Left colon (tissue), 2 donors: ENCODE results near the gene MAP3K10. TPM values are rescaled to one million over a fixed set of nuclear protein-coding genes. Genes with fewer than 3 reads are reported as not detected.
"Not testable (repeated sequence)": the region's sequence is repeated elsewhere in the genome, so short reads cannot be mapped to it uniquely, and the experiment has no call there.

Source experiments
- ATAC-seq: fragments of 200-7000 bp; cut with Tn5 transposase; one replicate; pipeline ENCODE4 v1.9.1; 2020; ENCODE audit warnings: mild to moderate bottlenecking, moderate library complexity
- DNase-seq, 2 donors: peaks; one replicate each; pipeline ENCODE4 v3.0.0-alpha.2; 2020
- intact Hi-C, 2 donors: fragments of 100-400 bp; cut with DNase I in 1 of 2; cut with micrococcal nuclease in 1 of 2; formaldehyde crosslinking; loops; one replicate each; pipeline versions ENCODE4 v1.11.2 to v1.14.0; 2022; cut with DNase I, micrococcal nuclease
- total RNA-seq, 2 donors: library from RNA; stranded (reverse); fragmentation: NEBNext Ultra II Directional; extraction: Animal tissue kit (Norgen Biotek cat#: 25700); gene quantifications; one replicate each; pipeline ENCODE4 v1.2.1, GENCODE V29; 2021
- donor health status: DM: no; HTN: no; CAD: no.
- donor health status: DM: yes; HTN: yes; CAD: no.

Gene MAP3K10
- total RNA-seq, 2 donors from 2014 or later = 10.7 to 11.7 TPM

DNA sequence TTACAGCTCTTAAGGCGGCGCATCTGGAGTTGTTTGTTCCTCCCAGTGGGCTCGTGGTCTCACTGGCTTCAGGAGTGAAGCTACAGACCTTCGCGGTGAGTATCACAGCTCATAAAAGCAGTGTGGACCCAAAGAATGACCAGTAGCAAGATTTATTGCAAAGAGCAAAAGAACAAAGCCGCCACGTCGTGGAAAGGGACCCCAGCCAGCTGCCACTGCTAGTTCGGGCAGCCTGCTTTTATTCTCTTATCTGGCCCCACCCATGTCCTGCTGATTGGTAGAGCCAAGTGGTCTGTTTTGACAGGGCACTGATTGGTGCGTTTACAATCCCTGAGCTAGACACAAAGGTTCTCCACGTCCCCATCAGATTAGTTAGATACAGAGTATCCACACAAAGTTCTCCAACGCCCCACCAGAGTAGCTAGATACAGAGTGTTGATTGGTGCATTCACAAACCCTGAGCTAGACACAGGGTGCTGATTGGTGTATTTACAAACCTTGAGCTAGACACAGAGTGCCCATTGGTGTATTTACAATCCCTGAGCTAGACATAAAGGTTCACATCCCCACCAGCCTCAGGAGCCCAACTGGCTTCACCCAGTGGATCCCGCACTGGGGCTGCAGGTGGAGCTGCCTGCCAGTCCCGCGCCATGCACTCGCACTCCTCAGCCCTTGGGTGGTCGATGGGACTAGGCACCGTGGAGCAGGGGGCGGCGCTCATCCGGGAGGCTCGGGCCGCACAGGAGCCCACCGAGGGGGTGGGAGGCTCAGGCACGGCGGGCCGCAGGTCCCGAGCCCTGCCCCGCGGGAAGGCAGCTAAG is 21.5 kb upstream of the MAP3K10 start:
- DNase-seq, ATAC-seq, intact Hi-C loops: not testable (repeated sequence)

DNA sequence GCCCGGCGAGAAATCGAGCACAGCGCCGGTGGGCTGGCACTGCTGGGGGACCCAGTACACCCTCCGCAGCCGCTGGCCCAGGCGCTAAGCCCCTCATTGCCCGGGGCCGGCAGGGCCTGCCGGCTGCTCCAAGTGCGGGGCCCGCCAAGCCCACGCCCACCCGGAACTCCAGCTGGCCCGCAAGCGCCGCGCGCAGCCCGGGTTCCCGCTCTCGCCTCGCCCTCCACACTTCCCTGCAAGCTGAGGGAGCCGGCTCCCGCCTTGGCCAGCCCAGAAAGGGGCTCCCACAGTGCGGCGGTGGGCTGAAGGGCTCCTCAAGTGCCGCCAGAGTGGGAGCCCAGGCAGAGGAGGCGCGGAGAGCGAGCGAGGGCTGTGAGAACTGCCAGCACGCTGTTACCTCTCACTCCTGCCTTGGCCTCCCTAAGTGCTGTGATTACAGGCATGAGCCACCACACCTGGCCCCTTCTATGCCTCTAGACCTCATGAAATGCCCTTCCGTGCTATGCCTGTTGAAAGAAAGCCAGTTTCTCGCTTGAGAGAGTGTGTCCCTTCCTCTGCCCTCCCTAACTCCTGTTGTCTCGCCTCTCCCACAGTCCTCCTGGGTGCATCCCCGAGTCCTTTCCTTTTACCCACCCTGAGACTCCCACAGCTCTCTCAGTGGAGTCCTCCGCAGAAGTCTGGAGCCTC is 20.8 kb upstream of the MAP3K10 start:
- intact Hi-C loops, DNase-seq, ATAC-seq: not testable (repeated sequence)

DNA sequence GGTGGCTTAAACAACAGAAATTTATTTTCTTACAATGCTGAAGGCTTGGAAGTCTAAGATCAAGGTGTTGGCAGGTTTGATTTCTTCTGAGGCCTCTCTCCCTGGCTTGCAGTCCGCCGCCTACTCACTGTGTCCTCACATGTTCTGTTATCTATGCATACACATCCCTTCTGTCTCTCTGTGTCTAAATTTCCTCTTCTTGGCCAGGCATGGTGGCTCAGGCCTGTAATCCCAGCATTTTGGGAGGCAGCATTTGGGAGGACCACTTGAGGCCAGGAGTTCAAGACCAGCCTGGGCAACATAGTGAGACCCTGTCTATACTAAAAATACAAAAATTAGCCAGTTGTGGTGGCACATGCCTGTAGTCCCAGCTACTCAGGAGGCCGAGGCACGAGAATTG is 19.9 kb upstream of the MAP3K10 start:
- DNase-seq, intact Hi-C loops, ATAC-seq: not testable (repeated sequence)

DNA sequence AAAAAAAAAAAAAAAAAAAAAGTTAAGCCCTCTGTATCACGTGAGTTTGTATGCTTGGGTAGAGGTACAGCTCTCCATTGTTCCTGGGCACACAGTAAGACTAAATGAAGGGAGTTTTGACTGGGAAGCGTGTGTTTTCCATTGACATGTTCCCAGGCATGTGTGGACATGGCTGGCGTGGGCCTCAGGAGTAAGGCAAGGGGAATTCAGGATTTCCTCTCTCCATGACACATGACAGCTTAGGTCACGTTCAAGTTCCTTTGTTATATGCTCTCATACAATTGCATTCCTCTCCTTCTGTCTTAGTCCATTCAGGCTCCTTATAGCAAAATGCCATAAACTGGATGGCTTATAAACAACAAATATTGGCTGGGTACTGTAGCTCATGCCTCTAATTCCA is 17.1 kb upstream of the MAP3K10 start:
- ATAC-seq (no peak), DNase-seq (no peak)
- intact Hi-C loops = no loop called here

DNA sequence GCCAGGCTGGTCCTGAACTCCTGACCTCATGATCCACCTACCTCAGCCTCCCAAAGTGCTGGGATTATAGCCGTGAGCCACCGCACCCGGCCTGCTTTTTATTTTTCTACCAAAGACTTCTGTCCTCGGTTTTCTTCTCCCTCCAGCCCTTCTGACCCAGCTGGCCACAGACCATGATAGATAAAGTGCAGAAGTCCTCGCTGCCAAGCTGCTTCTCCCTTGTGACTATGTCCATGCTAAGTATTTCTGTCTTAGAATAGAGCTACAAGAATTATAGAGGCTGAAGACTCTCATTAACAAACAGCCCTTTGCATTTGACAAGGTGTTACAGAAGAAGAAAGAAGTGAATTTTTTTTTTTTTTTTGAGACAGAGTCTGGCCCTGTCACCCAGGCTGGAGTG is 15.4 kb upstream of the MAP3K10 start:
- intact Hi-C loops = no loop called here
- DNase-seq (no peak), ATAC-seq (no peak)

DNA sequence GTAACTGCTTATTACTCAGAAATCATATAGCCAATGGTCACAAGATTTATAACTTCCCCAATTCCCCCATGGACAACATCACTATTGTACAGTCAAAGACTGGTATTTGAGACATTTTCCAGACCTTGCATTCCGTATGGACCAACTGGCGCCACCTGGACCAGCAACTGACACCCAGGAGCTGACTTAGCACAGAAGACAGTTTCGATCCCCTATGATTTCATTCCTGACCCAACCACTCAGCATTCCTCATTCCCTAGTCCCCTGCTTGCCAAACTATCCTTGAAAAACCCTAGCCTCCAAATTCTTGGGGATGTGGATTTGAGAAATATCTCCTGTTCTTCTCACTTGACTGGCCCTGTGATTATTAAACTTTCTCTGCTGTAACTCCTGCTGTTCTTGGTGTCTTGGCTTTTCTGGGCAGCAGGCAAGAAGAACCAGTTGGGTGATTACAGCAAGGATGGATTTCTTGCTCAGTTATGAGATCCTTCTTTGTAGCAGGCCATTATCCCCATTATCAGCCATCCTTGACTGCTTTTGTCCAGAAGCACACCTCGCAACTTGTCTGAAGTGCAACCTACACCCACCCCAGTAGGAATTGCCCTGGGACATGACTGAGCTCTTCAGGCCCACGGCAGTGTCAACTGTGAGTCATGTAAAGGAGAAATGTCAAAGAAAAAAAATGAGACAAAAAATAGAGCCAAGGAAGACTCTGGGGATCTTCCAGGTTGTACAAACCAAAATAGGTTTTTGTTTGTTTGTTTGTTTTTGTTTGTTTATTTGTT is 13.7 kb upstream of the MAP3K10 start:
- ATAC-seq = no peak
- DNase-seq = no peak
- intact Hi-C loops = no loop called here

DNA sequence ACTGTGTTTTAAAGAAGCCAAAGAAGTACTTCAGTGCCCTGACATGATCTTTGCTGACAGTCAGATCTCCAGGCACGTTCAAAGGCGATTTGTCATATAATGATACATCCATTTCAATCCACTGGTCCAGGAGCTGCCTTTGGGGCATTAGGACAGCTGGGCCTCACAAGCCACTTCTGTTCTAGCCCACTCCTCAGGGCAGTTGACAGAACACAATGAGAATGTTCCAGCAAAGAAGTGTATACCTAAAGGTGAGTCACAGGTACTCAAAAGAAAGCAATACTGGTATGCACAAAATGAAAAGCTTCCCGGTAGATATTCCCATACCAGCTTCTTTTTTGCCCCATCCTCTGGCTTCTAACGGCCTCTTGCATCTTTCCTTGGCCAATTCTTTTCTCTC is 12.5 kb upstream of the MAP3K10 start:
- ATAC-seq (no peak), DNase-seq (no peak)
- intact Hi-C loops = no loop called here

DNA sequence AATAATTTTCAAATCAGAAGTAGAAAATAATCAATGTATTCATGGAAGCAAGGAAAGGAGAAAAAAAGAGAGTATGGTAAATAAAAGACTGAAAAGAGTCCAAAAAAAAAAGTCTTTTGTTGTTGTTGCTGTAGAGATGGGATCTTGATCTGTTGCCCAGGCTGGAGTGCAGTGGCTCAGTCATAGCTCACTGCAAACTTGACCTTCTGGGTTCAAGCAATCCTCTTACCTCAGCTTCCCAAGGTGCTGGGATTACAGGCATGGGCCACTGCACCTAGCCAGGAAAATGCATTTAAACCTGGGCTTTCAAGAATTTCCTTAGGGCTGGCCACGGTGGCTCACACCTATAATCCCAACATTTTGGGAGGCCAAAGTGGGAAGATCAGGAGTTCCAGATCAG is 7.0 kb upstream of the MAP3K10 start:
- ATAC-seq (no peak), DNase-seq (no peak)
- intact Hi-C loops = no loop called here

DNA sequence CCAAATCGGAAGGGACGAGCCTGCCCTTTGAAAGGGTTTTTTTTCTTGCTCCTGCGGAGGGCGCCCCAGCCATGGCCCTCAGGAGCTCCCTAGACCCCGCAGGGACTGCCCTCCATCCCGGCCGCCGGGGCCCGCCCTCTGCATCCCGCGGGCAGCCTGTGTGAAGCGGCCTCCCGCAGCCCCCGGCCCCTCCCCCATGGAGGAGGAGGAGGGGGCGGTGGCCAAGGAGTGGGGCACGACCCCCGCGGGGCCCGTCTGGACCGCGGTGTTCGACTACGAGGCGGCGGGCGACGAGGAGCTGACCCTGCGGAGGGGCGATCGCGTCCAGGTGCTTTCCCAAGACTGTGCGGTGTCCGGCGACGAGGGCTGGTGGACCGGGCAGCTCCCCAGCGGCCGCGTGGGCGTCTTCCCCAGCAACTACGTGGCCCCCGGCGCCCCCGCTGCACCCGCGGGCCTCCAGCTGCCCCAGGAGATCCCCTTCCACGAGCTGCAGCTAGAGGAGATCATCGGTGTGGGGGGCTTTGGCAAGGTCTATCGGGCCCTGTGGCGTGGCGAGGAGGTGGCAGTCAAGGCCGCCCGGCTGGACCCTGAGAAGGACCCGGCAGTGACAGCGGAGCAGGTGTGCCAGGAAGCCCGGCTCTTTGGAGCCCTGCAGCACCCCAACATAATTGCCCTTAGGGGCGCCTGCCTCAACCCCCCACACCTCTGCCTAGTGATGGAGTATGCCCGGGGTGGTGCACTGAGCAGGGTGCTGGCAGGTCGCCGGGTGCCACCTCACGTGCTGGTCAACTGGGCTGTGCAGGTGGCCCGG is 815 bp downstream of the MAP3K10 start:
- ATAC-seq = peak; percentile 15
- peak in 1 of 2 donors; percentile 47 for DNase-seq
- intact Hi-C loops = no loop called here

DNA sequence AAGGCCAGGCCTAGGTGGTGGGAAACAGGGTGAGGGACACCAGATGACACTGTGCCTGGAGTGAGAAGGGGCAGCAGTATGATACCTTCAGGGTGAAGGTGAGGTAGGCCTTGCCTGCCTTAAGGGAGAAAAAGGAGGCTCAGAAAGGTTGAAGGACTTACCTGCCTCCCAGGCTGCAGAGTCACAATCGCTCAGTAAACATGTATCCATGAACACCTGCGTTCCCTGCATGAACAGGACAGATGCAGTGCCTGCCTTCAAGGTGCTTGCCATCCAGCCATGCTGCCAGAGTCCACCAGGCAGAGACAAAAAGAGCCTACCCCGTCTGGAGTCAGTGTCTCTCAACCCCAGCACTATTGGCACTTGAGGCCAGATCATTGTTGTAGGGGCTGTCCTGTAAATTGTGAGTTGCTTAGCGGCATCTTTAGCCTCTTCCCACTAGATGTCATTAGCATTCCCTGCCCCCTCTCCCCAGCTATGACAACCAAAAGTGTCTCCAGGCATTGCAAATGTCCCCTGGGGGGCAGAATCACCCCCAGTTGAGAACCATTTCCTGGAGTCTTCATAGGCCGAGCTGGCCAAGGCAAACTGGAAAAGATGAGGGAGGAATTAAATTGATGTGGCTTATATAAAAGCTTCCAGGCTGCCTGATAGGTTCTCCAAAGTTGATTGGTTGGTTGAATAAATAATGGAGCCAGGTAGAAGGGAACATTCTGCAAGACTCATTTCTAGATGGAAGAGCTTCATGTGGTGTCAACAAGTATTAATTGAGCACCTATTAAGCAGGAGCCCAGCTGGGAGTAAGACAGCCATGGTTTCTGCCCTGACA is 1.7 kb downstream of the MAP3K10 start:
- DNase-seq (no peak), ATAC-seq (no peak)
- intact Hi-C loops = no loop called here

DNA sequence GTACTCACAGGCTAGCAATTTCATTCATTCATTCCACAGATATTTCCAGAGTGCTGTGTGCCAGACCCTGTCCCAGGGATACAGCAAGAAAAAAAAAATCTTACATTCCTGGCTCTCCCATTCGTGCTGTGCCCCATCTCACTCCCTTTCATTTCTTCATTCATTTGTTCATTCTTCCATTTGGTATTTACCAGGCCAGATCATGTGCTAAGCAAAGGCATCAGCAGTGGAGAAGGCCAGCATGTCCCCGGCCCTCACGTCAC is 2.3 kb downstream of the MAP3K10 start:
- no peak for ATAC-seq
- intact Hi-C loops = no loop called here
- no peak for DNase-seq

DNA sequence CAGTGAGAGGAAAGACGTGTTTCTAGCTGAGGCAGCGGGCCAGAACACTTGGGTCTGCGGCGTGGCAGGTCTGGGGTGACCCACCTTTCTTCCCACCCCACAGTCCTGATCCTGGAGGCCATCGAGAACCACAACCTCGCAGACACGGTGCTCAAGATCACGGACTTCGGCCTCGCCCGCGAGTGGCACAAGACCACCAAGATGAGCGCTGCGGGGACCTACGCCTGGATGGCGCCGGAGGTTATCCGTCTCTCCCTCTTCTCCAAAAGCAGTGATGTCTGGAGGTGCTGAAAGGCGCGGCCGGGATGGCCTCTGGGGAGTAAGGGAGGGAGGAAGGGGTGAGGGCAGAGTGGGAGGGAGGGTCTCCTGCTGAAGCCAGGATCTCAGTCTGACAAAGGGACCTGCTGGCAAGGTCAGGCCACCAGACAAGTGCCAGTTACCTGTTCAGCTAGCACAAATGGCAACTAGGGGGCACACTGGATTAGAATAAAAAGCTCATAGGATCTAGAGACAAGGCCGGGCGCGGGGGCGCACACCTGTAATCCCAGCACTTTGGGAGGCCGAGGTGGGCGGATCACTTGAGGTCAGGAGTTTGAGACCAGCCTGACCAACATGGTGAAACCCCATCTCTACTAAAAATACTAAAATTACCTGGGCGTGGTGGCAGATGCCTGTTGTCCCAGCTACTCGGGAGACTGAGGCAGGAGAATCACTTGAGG is 7.2 kb downstream of the MAP3K10 start:
- DNase-seq (no peak), ATAC-seq (no peak)
- intact Hi-C loops = no loop called here

DNA sequence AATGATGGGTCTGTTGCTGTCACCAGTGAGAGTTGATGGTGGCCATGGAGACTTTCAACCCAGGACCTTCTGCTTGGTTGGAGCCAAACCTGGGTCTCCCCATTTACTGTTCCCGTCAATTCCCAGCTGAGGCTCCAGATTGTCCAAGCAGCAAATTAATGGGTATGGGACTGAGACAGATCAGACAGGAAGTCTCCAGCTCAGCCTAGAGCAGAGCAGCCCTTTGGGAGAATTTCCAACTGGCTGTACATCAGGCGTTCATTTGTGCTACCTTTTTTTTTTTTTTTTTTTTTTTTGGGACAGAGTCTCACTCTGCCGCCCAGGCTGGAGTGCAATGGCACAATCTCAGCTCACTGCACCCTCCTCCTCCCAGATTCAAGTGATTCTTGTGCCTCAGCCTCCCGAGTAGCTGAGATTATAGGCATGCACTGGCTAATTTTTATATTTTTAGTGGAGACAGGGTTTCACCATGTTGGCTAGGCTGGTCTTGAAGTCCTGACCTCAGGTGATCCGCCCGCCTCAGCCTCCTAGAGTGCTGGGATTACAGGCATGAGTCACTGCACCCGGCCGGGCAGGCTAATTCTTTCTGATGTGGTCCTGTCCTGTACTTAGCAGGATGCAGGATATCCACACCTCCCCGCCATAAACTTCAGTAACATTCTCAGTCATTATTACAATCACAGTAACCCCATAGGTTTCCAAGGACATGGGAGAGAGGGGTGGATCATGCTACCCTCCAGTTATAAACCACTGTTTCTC is 9.3 kb downstream of the MAP3K10 start:
- no peak for DNase-seq
- intact Hi-C loops = no loop called here
- ATAC-seq = no peak

DNA sequence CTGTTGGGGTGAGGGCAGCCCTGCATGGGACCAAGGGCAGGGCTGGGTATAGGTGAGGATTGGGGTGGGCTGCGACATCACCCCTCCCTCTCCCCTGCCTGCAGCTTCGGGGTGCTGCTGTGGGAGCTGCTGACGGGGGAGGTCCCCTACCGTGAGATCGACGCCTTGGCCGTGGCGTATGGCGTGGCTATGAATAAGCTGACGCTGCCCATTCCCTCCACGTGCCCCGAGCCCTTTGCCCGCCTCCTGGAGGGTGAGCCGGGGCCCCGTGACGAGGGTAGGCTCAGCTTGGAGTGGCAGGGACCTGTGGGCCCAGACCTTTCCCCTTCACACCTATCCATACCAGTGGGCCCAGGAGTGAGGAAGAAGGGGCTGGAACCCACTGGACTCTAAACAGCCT is 13.2 kb downstream of the MAP3K10 start:
- no peak for ATAC-seq
- intact Hi-C loops = no loop called here
- no peak for DNase-seq

DNA sequence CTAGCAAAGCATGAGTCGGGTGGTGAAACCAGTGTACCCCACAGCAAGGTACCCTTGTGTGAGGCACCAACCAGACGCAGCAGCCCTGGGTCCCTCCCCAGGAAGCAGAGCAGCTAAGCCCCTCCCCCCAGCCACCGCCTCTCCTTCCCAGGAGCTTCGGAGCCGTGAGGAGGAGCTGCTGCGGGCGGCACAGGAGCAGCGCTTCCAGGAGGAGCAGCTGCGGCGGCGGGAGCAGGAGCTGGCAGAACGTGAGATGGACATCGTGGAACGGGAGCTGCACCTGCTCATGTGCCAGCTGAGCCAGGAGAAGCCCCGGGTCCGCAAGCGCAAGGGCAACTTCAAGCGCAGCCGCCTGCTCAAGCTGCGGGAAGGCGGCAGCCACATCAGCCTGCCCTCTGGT is 14.5 kb downstream of the MAP3K10 start:
- ATAC-seq = no peak
- intact Hi-C loops = no loop called here
- DNase-seq = no peak

DNA sequence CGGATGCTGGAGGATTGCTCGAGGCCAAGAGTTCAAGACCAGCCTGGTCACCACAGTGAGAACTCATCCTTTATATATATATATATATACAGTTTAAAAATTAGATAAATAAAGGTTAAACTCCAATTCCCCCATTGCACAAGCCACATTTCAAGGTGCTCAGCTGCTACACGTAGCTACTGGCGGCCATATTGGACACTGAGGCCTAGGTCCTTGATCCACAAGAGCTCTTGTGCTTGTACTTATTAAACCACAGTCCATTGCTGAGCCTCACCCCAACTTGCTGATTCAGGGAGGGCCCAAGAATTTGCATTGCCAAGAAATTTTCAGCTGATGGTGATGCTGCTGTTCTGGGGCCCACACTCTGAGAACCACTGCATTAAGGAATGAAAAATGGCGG is 17.4 kb downstream of the MAP3K10 start:
- intact Hi-C loops = no loop called here
- DNase-seq (no peak), ATAC-seq (no peak)

DNA sequence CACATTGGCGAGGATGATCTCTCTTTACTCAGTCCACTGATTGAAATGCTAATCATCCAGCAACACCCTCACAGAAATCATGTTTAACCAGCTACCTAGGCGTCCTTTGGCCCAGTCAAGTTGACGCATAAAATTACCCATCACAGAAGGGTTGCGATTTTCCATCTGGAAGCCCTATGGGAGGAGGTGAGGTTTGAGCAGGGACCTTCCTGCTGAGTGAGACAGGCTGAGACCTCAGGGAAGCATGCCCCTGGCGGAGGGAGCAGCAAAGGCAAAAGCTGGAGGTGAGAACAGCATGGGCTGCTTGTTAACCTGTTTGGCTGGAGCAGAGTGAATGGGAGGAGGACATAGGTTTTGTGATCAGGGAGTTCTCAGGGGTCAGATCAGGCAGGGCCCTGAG is 19.7 kb downstream of the MAP3K10 start:
- intact Hi-C loops = no loop called here

More for the DNA sequence above, 19.7 kb downstream of the MAP3K10 start:
- no peak for DNase-seq
- no peak for ATAC-seq
